GM23248 (cell line): ENCODE data around the gene LRRC1.

Source experiments
- EZH2 ChIP-seq: fragments of 200-600 bp; sonication (generic); IDR thresholded peaks from 2 replicates; pipeline ENCODE4 v1.6.1; 2018; ENCODE audit warnings: antibody characterized with exemption, mild to moderate bottlenecking; ENCODE audit not compliant: insufficient read depth, poor library complexity, severe bottlenecking
- EZH2phosphoT487 ChIP-seq: fragments of 200-600 bp; sonication (generic); IDR thresholded peaks from 2 replicates; pipeline ENCODE4 v1.6.1; 2018; ENCODE audit warnings: antibody characterized with exemption, moderate library complexity, mild to moderate bottlenecking, low read depth; ENCODE audit not compliant: insufficient read depth

DNA sequence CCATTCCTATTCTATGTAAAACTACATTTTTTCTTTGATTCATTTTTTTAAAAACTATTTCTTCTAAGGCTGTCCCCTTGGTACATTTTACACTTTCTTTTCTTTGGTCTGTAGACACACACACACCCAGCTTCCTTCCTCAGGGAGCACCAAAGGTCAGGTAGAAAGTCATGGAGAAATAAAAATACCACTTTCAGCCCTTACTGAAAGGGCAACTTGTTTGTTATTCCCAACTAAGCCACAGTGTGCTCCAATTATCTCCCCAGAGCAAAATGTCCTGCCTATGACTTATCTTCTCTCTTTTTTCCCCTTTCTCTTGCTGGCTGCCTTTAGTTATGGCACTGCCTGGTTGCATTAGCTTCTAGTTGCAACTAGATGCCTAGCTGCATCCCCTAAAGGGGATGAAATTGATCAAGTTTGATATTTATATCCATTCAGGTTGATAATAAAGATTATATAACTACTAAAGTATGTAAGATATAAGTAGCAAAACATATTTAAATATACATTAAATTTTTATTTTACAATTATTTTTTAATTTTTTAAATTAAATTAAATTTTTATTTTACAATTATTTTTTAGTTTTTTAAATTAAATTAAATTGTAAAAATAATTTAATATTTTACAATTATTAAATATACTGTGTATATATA, 21.6 kb upstream of the LRRC1 start:
- TF ChIP-seq EZH2 (no peak), EZH2phosphoT487 (no peak)
